ENCODE results near the gene ZNF646.

DNA sequence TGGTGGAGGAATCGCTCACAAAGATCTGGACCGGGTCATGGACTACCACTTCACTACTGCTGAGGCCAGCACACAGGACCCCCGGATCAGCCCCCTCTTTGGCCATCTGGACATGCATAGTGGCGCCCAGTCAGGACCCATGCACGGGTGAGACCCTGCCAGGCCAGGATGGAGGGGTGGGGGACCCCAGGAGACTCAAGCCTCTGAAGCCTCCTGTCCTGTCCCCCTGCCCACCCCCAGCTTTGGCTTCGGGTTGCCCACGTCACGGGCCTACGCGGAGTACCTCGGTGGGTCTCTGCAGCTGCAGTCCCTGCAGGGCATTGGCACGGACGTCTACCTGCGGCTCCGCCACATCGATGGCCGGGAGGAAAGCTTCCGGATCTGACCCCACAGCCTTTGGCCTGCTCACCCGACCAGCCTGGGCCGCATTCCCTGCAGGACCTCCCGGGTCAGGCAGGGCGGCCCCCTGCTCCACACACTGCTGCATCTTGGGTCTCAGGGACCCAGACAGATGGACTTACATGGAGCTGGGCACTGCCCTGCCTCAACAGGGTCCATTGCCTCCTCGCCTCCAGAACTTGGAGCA, 37.8 kb downstream of the ZNF646 start:
- TF ChIP-seq, protein P1, sequence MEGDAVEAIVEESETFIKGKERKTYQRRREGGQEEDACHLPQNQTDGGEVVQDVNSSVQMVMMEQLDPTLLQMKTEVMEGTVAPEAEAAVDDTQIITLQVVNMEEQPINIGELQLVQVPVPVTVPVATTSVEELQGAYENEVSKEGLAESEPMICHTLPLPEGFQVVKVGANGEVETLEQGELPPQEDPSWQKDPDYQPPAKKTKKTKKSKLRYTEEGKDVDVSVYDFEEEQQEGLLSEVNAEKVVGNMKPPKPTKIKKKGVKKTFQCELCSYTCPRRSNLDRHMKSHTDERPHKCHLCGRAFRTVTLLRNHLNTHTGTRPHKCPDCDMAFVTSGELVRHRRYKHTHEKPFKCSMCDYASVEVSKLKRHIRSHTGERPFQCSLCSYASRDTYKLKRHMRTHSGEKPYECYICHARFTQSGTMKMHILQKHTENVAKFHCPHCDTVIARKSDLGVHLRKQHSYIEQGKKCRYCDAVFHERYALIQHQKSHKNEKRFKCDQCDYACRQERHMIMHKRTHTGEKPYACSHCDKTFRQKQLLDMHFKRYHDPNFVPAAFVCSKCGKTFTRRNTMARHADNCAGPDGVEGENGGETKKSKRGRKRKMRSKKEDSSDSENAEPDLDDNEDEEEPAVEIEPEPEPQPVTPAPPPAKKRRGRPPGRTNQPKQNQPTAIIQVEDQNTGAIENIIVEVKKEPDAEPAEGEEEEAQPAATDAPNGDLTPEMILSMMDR (conservative IDR thresholded peaks at IDR 0.05; ENCODE audit: low read length), result no peak
- TF ChIP-seq EZH2phosphoT487 (IDR thresholded peaks at IDR 0.05; ENCODE audit: borderline replicate concordance, low read depth, low read length), result no peak
